Ishikawa (cell line): ENCODE measurements around the gene PRRG4.

Source experiments
- FOXM1 ChIP-seq: IDR thresholded peaks from 2 replicates; pipeline ENCODE4 v1.6.1; 2012; ENCODE audit warnings: low read depth, borderline replicate concordance
- TF ChIP-seq, protein P1 (sequence below): IDR thresholded peaks from 2 replicates; pipeline ENCODE4 v1.6.1; 2012; ENCODE audit warnings: low read depth, mild to moderate bottlenecking

DNA sequence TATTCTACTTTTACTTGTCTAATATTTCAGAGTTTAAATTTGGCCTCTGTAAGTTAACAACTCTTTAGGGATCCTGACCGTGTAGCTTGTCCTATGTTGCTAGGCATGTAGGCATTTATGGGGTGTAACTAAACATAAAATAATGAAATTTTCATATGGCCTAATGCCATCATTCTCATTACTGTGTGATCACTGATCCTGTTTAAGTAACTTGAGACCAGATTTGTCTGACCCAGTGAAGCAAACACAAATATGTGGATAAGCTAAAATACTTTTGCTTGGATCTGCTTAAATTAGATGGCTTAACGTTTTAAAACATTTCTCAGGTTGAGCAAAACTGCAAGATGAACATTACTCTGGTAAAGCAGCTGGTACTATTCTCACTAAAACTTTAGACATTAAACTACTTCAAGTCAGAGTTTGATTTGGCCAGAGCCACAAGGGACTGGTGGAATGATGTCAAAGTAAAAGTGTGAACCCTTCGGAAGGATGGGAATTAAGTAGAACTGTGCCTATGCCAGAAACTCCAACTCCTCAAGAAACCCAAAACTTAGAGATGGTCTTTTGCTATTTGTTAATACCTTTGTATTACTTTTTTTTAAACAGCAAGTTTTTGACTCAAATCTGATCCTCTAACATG is 75.4 kb downstream of the PRRG4 start:
- TF ChIP-seq, protein P1, sequence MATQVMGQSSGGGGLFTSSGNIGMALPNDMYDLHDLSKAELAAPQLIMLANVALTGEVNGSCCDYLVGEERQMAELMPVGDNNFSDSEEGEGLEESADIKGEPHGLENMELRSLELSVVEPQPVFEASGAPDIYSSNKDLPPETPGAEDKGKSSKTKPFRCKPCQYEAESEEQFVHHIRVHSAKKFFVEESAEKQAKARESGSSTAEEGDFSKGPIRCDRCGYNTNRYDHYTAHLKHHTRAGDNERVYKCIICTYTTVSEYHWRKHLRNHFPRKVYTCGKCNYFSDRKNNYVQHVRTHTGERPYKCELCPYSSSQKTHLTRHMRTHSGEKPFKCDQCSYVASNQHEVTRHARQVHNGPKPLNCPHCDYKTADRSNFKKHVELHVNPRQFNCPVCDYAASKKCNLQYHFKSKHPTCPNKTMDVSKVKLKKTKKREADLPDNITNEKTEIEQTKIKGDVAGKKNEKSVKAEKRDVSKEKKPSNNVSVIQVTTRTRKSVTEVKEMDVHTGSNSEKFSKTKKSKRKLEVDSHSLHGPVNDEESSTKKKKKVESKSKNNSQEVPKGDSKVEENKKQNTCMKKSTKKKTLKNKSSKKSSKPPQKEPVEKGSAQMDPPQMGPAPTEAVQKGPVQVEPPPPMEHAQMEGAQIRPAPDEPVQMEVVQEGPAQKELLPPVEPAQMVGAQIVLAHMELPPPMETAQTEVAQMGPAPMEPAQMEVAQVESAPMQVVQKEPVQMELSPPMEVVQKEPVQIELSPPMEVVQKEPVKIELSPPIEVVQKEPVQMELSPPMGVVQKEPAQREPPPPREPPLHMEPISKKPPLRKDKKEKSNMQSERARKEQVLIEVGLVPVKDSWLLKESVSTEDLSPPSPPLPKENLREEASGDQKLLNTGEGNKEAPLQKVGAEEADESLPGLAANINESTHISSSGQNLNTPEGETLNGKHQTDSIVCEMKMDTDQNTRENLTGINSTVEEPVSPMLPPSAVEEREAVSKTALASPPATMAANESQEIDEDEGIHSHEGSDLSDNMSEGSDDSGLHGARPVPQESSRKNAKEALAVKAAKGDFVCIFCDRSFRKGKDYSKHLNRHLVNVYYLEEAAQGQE: no peak
- no peak for TF ChIP-seq FOXM1
